ENCODE measurements around the gene MAP3K20. TPM values are rescaled to one million over a fixed set of nuclear protein-coding genes. Genes with fewer than 3 reads are reported as not detected.

The MAP3K20 gene
- total and polyA plus RNA-seq, 10 of the 15 experiments (the other 5 are each of a cell fraction or from before 2014, with no cell fraction given), result 0.04 to 5.6 (median 2.3) TPM

DNA sequence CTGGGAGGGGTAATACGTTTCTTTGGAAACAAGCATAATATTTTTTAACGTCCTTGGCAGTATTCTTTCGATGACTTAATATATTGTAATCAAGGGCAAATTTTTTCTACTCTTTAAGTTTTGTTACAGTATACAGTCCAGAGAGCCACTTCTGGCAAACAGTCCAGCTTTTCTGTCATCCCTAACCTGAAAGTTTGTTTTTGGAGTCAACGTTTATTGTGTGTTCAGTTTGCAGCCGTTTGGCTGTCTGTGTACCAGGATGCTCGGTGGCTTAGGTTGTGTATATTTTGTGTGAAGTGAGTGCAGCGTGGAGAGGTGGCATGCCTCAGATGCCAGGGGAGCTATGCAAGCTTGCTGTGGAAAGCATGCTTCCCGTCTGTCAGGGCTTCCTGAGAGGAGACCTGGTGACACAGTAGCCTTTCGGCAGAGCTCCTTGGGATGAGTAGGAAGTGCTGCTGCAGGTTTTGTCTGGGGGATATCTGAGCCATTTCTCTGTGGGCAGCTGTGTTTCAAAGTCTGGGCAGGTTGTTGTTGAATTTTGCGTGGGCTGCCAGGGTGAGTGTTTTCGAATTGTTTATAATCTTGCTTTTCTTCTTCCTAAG, 14.7 kb downstream of the MAP3K20 start (continued):
- TF ChIP-seq, protein P1, sequence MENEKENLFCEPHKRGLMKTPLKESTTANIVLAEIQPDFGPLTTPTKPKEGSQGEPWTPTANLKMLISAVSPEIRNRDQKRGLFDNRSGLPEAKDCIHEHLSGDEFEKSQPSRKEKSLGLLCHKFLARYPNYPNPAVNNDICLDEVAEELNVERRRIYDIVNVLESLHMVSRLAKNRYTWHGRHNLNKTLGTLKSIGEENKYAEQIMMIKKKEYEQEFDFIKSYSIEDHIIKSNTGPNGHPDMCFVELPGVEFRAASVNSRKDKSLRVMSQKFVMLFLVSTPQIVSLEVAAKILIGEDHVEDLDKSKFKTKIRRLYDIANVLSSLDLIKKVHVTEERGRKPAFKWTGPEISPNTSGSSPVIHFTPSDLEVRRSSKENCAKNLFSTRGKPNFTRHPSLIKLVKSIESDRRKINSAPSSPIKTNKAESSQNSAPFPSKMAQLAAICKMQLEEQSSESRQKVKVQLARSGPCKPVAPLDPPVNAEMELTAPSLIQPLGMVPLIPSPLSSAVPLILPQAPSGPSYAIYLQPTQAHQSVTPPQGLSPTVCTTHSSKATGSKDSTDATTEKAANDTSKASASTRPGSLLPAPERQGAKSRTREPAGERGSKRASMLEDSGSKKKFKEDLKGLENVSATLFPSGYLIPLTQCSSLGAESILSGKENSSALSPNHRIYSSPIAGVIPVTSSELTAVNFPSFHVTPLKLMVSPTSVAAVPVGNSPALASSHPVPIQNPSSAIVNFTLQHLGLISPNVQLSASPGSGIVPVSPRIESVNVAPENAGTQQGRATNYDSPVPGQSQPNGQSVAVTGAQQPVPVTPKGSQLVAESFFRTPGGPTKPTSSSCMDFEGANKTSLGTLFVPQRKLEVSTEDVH (IDR thresholded peaks at IDR 0.05; ENCODE audit: low read depth, partially characterized antibody), result no peak
- TF ChIP-seq, protein P2, sequence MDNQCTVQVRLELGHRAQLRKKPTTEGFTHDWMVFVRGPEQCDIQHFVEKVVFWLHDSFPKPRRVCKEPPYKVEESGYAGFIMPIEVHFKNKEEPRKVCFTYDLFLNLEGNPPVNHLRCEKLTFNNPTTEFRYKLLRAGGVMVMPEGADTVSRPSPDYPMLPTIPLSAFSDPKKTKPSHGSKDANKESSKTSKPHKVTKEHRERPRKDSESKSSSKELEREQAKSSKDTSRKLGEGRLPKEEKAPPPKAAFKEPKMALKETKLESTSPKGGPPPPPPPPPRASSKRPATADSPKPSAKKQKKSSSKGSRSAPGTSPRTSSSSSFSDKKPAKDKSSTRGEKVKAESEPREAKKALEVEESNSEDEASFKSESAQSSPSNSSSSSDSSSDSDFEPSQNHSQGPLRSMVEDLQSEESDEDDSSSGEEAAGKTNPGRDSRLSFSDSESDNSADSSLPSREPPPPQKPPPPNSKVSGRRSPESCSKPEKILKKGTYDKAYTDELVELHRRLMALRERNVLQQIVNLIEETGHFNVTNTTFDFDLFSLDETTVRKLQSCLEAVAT (IDR thresholded peaks at IDR 0.05), result no peak
- TF ChIP-seq MTA2 (IDR thresholded peaks at IDR 0.05; ENCODE audit: low read depth), result no peak

DNA sequence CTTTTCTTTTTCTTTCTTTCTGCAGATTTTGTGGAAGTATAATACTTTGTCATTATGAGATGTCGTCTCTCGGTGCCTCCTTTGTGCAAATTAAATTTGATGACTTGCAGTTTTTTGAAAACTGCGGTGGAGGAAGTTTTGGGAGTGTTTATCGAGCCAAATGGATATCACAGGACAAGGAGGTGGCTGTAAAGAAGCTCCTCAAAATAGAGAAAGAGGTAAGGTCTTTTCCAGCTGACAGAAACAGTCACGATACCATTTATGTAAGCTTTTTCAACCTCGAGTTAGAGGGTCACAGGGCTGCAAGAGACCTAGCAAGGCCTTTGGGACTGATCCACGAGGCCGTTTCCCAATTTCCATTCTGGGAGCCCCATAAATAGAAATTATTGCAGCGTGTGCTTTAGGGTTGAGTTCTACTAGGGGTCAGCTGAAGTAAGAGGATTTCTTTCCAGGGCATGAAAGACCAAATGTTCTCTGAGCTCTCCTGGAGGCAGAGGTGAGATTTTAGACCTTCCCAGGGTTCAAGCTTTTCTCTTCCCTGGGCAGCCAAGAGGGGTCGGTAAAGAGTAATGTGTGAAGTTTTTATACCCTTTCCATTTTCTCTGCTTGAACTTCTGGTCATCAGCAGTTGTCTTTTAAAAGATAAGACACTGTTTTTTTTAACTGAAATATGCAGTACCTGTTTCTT, 15.5 kb downstream of the MAP3K20 start:
- no peaks in the 10 kb centered on the region for H3K9me3 ChIP-seq (replicated peaks; ENCODE audit: control insufficient read depth, insufficient read depth, low read length)
- BruUV-seq (replicated peaks), result no TSS peak
- no peak overlapping the region for H3K4me2 ChIP-seq (ENCODE audit: control insufficient read depth, insufficient read depth)
- ATAC-seq (no peak), DNase-seq (ENCODE audit: low read depth, low spot score) (no peak), FAIRE-seq (no peak)
- 93% methylated on average over 10 of the region's 10 CpGs for WGBS (ENCODE audit: insufficient coverage, insufficient replicate concordance, low lambda C conversion rate, missing lambda C conversion rate)
- H3K4me1 ChIP-seq (ENCODE audit: control insufficient read depth, insufficient read depth, low read length), result no peaks in the 10 kb centered on the region
- SMC1A ChIA-PET (ENCODE audit: uncharacterized antibody, unreplicated experiment), result interaction anchor here (0.8 kb wide), 1 partner anchor 11 kb away, joined by 3 read pairs; no protein-coding TSS in a partner anchor
- no peak overlapping the region for H3K4me3 ChIP-seq
- TF ChIP-seq, protein P1 (IDR thresholded peaks at IDR 0.05; ENCODE audit: low read depth, partially characterized antibody), result no peak
- TF ChIP-seq CTCF (IDR thresholded peaks at IDR 0.05 in 2 of 3, conservative IDR thresholded peaks at IDR 0.05 in 1 of 3; ENCODE audit: control insufficient read depth in 2 of 3, extremely low read depth in 1 of 3, insufficient read depth in 1 of 3, low read depth in 3 of 3, low read length in 3 of 3), result 0 out of 6 replicates have a peak, but pooled peaks of 1 of the 3 experiments have one; percentile 18
- 0 out of 2 replicates have a peak, but pooled peaks have one; percentile 24 for TF ChIP-seq RAD21 (IDR thresholded peaks at IDR 0.05; ENCODE audit: insufficient read depth, low read depth, low read length)
- H3K27ac ChIP-seq (ENCODE audit: control insufficient read depth, insufficient read depth), result no peak overlapping the region
- no peak overlapping the region for H2AFZ ChIP-seq (ENCODE audit: control insufficient read depth, low read depth, low read length)
- H4K20me1 ChIP-seq (ENCODE audit: control insufficient read depth, insufficient read depth), result no peaks in the 10 kb centered on the region
- in situ Hi-C loops (cut with MboI) (no loop called here), intact Hi-C loops (cut with micrococcal nuclease; ENCODE audit: unreplicated experiment) (no loop called here)
- RAD21 ChIA-PET (ENCODE audit: unreplicated experiment), result no interaction called here
- no peaks in the 10 kb centered on the region for H3K27me3 ChIP-seq (replicated peaks in 1 of 2; ENCODE audit: control insufficient read depth in 2 of 2, insufficient read depth in 2 of 2, low read length in 1 of 2)
- no peaks in the 10 kb centered on the region; the same call in 1 of the 2 replicates for H3K79me2 ChIP-seq (ENCODE audit: control insufficient read depth, insufficient read depth, low read length)
- no peak overlapping the region for H3K9ac ChIP-seq (ENCODE audit: control insufficient read depth, insufficient read depth, low read length)
- POLR2A ChIA-PET, result no interaction called here
- CTCF ChIA-PET, result interaction anchor here (0.7 to 2.6 kb wide), 5 partner anchors 10 to 119 kb away, joined by 3 to 9 read pairs (median 4); no protein-coding TSS in a partner anchor
- H3K36me3 ChIP-seq (ENCODE audit: control insufficient read depth in 2 of 2, insufficient read depth in 2 of 2, low read length in 1 of 2), result peaks cover 0 to 4% of the 10 kb centered on the region in 2 experiments; a peak in 1 of 4 replicates
